T-helper 2 cell (primary cell): ENCODE measurements around the gene C6orf58.
A peak's percentile ranks its signal among the peaks of the same experiment; 100 is the strongest.
"Not testable (repeated sequence)": the region's sequence is repeated elsewhere in the genome, so short reads cannot be mapped to it uniquely, and the experiment has no call there.

Source experiments
- DNase-seq, 5 experiments: peaks; one replicate each; pipeline versions ENCODE4 v3.0.0 to v3.0.0-alpha.2; 2012 to 2022

Gene C6orf58

DNA sequence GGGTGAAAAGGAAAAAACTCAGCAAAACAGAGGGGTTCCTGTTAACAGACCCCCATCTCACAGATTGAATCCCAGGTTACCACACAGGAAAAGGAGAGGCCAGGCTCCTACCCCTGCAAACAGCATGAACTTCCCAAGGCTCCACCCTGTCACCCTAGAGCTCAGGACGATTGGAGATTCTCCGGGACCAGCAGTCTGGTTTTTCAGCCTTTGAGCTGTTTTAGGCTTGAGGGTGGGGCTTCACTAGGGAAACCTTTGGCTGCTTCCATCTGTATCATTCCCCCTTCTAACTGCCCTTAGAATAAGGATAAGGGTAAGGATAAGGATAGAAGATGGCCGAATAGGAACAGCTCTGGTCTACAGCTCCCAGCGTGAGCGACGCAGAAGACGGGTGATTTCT is 16.0 kb downstream of the C6orf58 start:
- no peak for DNase-seq

DNA sequence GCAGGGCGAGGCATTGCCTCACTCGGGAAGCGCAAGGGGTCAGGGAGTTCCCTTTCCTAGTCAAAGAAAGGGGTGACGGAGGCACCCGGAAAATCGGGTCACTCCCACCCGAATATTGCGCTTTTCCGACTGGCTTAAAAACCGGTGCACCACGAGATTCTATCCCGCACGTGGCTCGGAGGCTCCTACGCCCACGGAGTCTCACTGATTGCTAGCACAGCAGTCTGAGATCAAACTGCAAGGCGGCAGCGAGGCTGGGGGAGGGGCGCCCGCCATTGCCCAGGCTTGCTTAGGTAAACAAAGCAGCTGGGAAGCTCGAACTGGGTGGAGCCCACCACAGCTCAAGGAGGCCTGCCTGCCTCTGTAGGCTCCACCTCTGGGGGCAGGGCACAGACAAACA is 16.5 kb downstream of the C6orf58 start:
- not testable (repeated sequence) for DNase-seq

DNA sequence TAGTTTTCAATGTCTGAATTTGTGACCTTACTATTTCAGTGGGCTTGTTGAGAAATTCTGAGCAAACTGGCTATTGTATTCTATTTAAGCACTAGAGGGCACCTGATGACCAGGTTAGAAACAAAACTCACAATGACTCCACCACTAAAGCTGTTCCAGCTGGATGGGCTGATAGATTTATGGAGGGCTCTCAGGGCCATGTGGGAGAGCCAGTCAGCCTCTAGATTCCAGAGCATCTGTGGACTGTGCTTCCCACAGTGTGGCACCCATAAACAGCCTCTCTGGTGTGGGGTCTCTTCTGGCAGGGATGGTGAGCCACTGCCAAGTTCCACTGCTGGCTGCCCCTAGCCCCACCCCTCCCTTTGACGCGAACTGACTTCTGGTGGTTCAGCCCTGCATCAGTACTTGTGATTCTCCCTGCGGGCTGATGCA is 29.2 kb downstream of the C6orf58 start:
- peak in 1 of 5 experiments; percentile 36 for DNase-seq

DNA sequence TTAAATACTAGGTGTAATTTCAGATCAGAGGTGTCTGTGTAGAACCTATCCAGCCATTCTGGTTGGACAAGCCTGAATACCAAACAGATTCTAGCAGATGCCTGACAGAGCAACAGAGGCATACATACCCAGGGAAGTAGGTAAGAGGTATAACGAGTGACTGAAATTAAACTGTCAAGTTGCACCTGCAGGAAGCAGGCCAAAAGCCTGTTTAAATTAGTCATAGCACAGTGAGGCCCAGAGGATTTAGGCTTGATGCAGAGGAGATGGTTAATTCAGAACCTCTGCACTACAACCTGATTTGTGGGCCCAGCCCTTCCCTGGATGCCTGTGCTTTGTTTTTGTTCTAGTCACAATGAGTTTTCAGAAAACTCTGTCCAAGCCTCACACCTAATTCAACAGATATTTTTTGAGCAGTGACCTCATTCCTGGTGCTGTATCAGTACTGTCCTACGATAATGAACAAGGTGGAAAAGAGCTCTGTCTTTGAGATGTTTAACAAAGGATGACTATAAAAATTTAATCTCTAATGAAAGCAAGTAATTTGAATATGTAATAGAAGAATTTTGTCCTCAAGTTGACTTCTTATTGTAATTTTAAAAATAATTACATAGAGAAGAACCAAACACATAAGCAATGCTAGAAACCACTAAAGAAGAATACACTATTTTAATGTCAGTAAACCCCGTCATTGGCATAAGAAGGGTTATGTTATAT is 31.7 kb downstream of the C6orf58 start:
- DNase-seq, result no peak

DNA sequence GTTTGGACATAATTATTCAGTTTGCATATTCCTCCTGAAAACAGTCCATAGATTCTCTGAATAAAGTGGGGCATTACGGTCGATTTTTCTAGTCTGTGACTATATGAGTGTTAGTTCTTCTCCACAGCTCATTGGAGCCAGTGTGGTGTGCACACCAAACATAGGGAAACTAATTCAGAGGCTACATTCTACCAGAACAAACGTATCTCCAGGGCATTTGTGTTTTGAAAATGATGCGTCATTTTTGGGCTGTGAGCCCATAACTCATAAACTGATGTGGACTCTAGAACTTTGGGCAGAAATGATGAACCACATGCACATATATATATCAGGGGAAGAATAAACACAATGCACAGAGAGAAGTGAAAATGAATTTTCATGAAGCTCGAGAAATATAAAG is 41.8 kb downstream of the C6orf58 start:
- no peak for DNase-seq

DNA sequence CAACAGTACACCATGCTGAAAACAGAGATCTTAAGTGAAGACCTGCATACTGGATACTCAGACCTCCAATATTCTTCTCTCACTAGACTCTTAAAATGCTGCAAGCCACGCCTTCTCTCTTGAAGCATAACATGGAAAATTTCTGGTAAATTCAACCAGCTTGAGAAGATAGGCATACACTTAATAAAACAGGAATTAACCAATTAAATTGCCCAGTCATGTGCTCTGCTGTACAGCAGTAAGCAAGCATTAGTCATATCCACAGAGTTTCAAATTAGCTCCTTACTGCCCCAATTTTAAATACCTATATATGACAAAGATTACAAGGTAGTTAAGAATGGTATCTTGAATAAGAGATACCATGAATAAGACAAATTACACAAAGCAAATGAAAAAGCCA is 53.8 kb downstream of the C6orf58 start:
- DNase-seq, result no peak

DNA sequence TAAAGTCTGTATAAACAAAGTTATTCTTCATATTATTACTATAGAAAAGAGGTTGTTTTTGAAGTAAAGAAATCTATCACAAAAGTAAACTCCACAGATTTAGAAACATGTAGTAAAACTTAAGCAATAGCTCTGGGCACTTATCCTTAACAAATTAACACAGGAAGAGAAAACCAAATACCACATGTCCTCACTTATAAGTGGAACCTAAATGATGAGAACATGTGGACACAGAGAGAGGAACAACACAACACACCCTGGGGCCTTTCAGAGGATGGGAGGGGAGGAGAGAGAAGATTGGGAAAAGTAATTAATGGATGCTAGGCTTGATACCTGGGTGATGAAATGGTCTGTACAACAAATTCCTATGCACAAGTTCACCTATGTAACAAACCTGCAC is 57.2 kb downstream of the C6orf58 start:
- no peak for DNase-seq

DNA sequence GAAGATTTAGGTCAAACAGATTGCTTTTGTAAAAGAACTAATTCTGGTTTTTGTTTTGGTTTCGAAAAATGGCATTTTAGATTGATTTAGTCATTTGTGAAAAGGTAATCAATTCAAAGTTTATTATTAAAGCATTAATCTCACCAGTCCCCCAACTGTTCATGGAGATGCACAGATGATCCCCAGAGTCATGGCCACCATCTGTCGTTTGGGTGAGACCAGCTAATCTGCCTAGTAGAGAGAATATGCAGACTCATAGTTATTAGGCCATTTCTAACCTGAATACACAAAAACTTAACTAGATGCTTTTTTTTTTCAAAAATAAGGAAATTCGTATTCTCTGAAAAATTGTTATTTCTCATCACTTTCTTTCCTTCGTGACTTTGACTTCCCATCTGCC is 58.1 kb downstream of the C6orf58 start:
- no peak for DNase-seq

DNA sequence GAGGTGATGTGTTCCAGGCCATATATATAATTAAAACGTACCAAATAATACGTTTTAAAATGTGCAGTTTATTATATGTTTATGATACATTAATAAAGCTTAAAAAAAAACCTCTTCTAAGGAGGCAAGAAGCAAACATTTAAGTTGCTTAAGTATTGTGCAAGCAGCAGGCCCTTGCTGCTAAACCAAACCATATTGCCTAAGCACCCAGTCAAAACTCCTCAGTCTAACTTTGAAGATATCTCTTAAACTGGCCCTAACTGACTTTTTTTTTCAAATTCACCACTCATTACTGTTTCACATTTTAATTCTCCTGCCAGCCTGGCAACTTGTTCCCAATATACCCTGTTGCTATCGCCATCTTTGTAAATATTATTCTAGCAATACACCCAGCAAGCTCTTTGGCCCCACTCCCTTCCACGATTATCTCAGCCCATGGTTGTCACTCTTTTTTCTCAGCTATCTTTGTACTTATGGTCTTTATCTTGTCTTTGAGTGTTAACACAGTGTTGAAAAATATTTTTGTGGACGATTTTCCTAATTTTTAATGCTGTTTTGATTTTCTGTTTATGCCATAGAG is 60.9 kb downstream of the C6orf58 start:
- no peak for DNase-seq
